BJ (cell line): ENCODE results near the gene HBA2. TPM values are rescaled to one million over a fixed set of nuclear protein-coding genes. Genes with fewer than 3 reads are reported as not detected.
"Not testable (repeated sequence)": the region's sequence is repeated elsewhere in the genome, so short reads cannot be mapped to it uniquely, and the experiment has no call there.

Experiments
- CTCF ChIA-PET: fragments of 350-600 bp; formaldehyde crosslinking; extraction: SDS; loops from one replicate; lab custom pipeline; 2021; ENCODE audit warnings: antibody characterized with exemption, inconsistent platforms; lab: Yijun Ruan, JAX
- POLR2A ChIA-PET: fragments of 300-600 bp; sonication (Branson Sonifier 250); formaldehyde crosslinking; extraction: SDS; loops from one replicate; lab custom pipeline; 2021; ENCODE audit warnings: antibody characterized with exemption; lab: Charles Lee
- DNase-seq: peaks from one replicate; pipeline ENCODE4 v3.0.0-alpha.2; 2011; ENCODE audit warnings: low read depth
- H3K27me3 ChIP-seq: 2 replicates; pipeline ENCODE4 v1.6.0; 2011; ENCODE audit warnings: low read length; ENCODE audit not compliant: control insufficient read depth, insufficient read depth
- H3K36me3 ChIP-seq: 2 replicates; pipeline ENCODE4 v1.5.1; 2011; ENCODE audit warnings: low read length; ENCODE audit not compliant: control insufficient read depth, insufficient read depth
- H3K4me3 ChIP-seq: 2 replicates; pipeline ENCODE4 v1.5.1; 2011; ENCODE audit warnings: low read depth, mild to moderate bottlenecking, control low read depth, low read length
- polyA plus RNA-seq: library from polyadenylated mRNA; depleted of rRNA; stranded (reverse); fragments of >200 nt; gene quantifications from 2 replicates; pipeline ENCODE4 v1.2.3, GENCODE V29; 2011; rRNA removed
- small RNA-seq: library from RNA; depleted of rRNA; stranded (forward); fragments of <200 nt; gene quantifications from one replicate; pipeline ENCODE3, GENCODE V24; 2012; ENCODE audit warnings: low replicate concordance, low read depth; ENCODE audit not compliant: insufficient read length
- TF ChIP-seq, protein P1 (sequence below): IDR thresholded peaks from 2 replicates; pipeline ENCODE4 v1.5.1; 2011; ENCODE audit warnings: low read depth, mild to moderate bottlenecking, control low read depth, inconsistent platforms, low read length, moderate library complexity; ENCODE audit not compliant: insufficient read depth

The HBA2 gene
- polyA plus RNA-seq, 1 experiment: 0.17 TPM

DNA sequence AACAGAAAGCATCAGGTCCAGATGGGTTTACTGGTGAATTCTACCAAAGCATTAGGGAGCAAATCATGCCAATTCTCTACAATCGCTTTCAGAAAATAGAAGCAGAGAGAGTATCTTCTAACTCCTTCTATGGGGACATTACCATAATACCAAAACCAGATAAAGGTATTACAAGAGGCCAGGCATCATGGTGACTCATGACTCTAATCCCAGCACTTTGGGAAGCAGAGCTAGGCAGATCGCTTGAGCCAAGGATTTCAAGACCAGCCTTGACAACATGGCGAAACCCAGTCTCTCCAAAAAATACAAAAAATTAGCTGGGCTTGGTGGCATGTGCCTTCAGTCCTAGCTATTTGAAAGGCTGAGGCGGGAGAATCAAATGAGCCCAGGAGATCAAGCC lies 30.6 kb downstream of the HBA2 start:
- ChIA-PET CTCF (interaction anchor here (0.9 kb wide), 1 partner anchor 14 kb away, joined by 3 read pairs; no protein-coding TSS in a partner anchor), POLR2A (no interaction called here)
- Histone ChIP-seq H3K36me3 (peaks cover 15% of the 10 kb centered on the region), H3K4me3 (no peak overlapping the region), H3K27me3 (no peaks in the 10 kb centered on the region)
- TF ChIP-seq, protein P1, sequence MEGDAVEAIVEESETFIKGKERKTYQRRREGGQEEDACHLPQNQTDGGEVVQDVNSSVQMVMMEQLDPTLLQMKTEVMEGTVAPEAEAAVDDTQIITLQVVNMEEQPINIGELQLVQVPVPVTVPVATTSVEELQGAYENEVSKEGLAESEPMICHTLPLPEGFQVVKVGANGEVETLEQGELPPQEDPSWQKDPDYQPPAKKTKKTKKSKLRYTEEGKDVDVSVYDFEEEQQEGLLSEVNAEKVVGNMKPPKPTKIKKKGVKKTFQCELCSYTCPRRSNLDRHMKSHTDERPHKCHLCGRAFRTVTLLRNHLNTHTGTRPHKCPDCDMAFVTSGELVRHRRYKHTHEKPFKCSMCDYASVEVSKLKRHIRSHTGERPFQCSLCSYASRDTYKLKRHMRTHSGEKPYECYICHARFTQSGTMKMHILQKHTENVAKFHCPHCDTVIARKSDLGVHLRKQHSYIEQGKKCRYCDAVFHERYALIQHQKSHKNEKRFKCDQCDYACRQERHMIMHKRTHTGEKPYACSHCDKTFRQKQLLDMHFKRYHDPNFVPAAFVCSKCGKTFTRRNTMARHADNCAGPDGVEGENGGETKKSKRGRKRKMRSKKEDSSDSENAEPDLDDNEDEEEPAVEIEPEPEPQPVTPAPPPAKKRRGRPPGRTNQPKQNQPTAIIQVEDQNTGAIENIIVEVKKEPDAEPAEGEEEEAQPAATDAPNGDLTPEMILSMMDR: no peak
- DNase-seq: no peak

DNA sequence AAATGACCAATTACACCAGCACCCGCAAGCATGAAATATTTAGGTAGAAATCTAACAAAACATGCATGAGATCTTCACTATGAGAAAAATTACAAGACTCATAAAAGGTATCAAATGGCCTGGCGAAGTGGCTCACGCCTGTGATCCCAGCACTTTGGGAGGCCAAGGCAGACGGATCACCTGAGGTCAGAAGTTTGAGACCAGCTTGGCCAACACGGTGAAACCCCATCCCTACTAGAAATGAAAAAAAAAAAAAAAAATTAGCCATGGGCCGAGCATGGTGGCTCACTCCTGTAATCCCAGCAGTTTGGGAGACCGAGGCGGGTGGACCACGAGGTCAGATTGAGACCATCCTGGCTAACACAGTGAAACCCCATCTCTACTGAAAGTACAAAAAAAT lies 31.4 kb downstream of the HBA2 start:
- peaks cover 14% of the 10 kb centered on the region for H3K36me3 ChIP-seq
- POLR2A ChIA-PET, H3K27me3 ChIP-seq, DNase-seq, H3K4me3 ChIP-seq: not testable (repeated sequence)
- CTCF ChIA-PET: interaction anchor here (0.8 to 0.9 kb wide), 2 partner anchors 14 to 22 kb away, joined by 3 read pairs; no protein-coding TSS in a partner anchor

DNA sequence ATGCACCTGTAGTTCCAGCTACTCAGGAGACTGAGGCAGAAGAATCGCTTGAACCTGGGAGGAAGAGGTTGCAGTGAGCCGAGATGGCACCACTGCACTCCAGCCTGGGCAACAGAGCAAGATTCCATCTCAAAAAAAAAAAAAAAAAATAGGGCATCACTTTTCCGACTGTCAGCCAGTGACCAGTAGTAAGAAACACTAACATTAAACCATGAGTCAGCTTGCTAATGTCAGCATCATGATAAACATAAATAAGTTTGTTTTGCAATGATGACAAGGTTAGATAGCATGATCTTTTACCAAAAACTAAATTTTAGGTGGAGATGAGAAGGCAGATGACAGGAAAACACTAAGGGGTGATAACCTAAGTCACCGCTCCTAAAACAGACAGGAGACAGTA lies 36.7 kb downstream of the HBA2 start:
- POLR2A ChIA-PET, H3K4me3 ChIP-seq, H3K27me3 ChIP-seq, DNase-seq: not testable (repeated sequence)
- CTCF ChIA-PET: interaction anchor here (0.7 to 1.3 kb wide), 5 partner anchors 10 to 153 kb away, joined by 3 to 4 read pairs (median 3); partner anchors contain the start of gene HBQ1
- H3K36me3 ChIP-seq: peaks cover 19% of the 10 kb centered on the region

DNA sequence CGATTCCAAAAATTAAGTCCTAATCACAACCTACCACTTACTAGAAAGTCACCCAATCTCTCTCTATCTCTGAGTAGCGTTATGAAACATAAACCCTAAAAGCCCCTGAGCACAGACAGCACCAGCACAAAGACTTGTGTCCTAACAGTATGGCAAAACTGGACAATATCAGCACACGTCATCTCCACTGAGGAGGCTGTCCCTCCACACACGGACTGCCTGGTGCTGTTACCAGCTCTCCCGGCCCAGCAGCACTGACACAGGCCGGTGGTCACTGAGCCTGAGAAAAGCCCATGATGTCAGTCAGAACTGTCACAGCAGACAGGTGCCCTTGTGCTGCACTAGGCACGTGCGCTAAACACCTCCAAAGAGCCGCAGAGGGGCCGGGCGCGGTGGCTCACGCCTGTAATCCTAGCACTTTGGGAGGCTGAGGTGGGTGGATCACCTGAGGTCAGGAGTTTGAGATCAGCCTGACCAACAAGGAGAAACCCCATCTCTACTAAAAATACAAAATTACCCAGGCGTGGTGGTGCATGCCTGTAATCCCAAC lies 39.0 kb downstream of the HBA2 start:
- CTCF ChIA-PET: interaction anchor here (1.0 kb wide), 1 partner anchor 16 kb away, joined by 4 read pairs; no protein-coding TSS in a partner anchor

DNA sequence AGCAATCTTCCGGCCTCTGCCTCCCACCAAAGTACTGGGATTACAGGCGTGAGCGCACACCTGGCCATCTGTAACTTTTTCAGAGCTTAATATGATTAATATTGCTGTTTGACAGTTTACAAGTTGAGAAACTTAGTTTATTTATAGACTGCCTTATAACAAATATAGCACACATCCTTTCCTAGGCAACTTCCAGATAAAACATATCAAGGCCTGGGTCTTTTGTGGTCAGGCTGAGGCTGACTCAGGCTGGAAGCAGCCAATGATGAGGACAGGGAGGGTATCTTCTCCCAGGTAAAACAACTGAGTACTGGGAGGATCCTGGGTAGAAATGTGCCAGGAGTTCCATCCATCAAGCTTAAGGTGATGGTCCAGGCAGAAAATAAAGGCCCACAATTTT lies 40.3 kb downstream of the HBA2 start:
- no peaks in the 10 kb centered on the region for H3K27me3 ChIP-seq
- H3K36me3 ChIP-seq: peaks cover 19% of the 10 kb centered on the region
- TF ChIP-seq, protein P1: no peak
- ChIA-PET POLR2A (no interaction called here), CTCF (interaction anchor here (1.3 kb wide), 1 partner anchor 106 kb away, joined by 3 read pairs; no protein-coding TSS in a partner anchor)
- no peak for DNase-seq
- no peak overlapping the region for H3K4me3 ChIP-seq

More for the DNA sequence above, 39.0 kb downstream of the HBA2 start:
- DNase-seq, H3K4me3 ChIP-seq, H3K27me3 ChIP-seq, POLR2A ChIA-PET: not testable (repeated sequence)
- H3K36me3 ChIP-seq: peaks cover 19% of the 10 kb centered on the region

DNA sequence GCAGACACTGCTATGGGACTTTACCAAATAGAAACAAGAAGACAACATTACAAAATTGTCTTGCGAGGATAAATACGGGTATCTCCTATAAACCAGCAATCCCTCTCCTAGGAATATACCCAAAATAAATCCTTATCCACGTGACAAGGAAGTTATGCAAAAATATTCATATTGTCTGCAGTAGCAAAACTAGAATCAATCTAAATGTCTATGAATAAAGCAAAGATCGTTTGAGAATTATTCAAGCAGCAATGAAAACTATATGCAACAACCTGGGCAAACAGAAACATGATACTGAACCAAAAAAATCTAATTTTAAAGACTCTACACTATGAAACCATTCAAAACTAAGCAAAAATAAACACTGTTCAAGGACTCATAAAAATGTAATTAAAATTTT lies 47.3 kb downstream of the HBA2 start:
- H3K36me3 ChIP-seq: peaks cover 22% of the 10 kb centered on the region
- POLR2A ChIA-PET: no interaction called here

More for the DNA sequence above, 47.3 kb downstream of the HBA2 start:
- TF ChIP-seq, protein P1: no peak
- CTCF ChIA-PET: interaction anchor here (1.1 kb wide), 1 partner anchor 111 kb away, joined by 3 read pairs; no protein-coding TSS in a partner anchor
- no peak overlapping the region for H3K4me3 ChIP-seq
- H3K27me3 ChIP-seq: no peaks in the 10 kb centered on the region
- no peak for DNase-seq

Small RNAs within 50 kb of the gene (small RNA-seq; reads per million reads assigned to genes)
- not detected for gene RF00019

Other genes starting within 250 kb of the HBA2 start
- gene POLR3K, start 119.3 kb upstream of the HBA2 start, polyA plus RNA-seq: 14.3 and 14.6 TPM in 2 replicates
- 23.6 and 34.6 TPM in 2 replicates for gene SNRNP25, start 119.0 kb upstream of the HBA2 start, polyA plus RNA-seq
- 47.9 and 94.2 TPM in 2 replicates for gene RHBDF1, start 100.2 kb upstream of the HBA2 start, polyA plus RNA-seq
- gene MPG, start 94.7 kb upstream of the HBA2 start, polyA plus RNA-seq: 73.3 and 117 TPM in 2 replicates
- gene NPRL3, start 34.2 kb upstream of the HBA2 start, polyA plus RNA-seq: 7.7 and 17.9 TPM in 2 replicates
- gene HBZ, start 20.2 kb upstream of the HBA2 start, polyA plus RNA-seq: not detected in 2 replicates
- not detected in 2 replicates for gene HBM, start 6.9 kb upstream of the HBA2 start, polyA plus RNA-seq
- gene HBA1, start 3.8 kb downstream of the HBA2 start, polyA plus RNA-seq: 0.20 TPM in 1 of 2 replicates, not detected in the other
- gene HBQ1, start 7.6 kb downstream of the HBA2 start, polyA plus RNA-seq: 0.18 TPM in 1 of 2 replicates, not detected in the other
- gene LUC7L, start 56.6 kb downstream of the HBA2 start, polyA plus RNA-seq: 23.3 and 29.1 TPM in 2 replicates
- 39.4 and 75.5 TPM in 2 replicates for gene FAM234A, start 61.9 kb downstream of the HBA2 start, polyA plus RNA-seq
- gene RGS11, start 103.1 kb downstream of the HBA2 start, polyA plus RNA-seq: 1.1 and 2.2 TPM in 2 replicates
- gene ARHGDIG, start 107.7 kb downstream of the HBA2 start, polyA plus RNA-seq: 0.22 and 0.51 TPM in 2 replicates
- 0.13 TPM in 1 of 2 replicates, not detected in the other for gene PDIA2, start 110.3 kb downstream of the HBA2 start, polyA plus RNA-seq
- gene AXIN1, start 179.8 kb downstream of the HBA2 start, polyA plus RNA-seq: 4.0 and 4.3 TPM in 2 replicates
- gene MRPL28, start 197.7 kb downstream of the HBA2 start, polyA plus RNA-seq: 143 and 188 TPM in 2 replicates
- gene PGAP6, start 209.1 kb downstream of the HBA2 start, polyA plus RNA-seq: 65.2 and 131 TPM in 2 replicates
- gene NME4, start 224.3 kb downstream of the HBA2 start, polyA plus RNA-seq: 227 and 290 TPM in 2 replicates
- gene DECR2, start 229.0 kb downstream of the HBA2 start, polyA plus RNA-seq: 14.7 and 23.6 TPM in 2 replicates